H1 (cell line): ENCODE measurements around the gene IL6R. TPM values are rescaled to one million over a fixed set of nuclear protein-coding genes. Genes with fewer than 3 reads are reported as not detected.

Source experiments
- CTCF ChIA-PET: fragments of 300-600 bp; sonication (Branson Sonifier 250); formaldehyde crosslinking; loops from one replicate; lab custom pipeline; 2021; ENCODE audit not compliant: partially characterized antibody; lab: Charles Lee
- POLR2A ChIA-PET: fragments of 300-600 bp; sonication (Branson Sonifier 250); formaldehyde crosslinking; loops from one replicate; lab custom pipeline; 2021; ENCODE audit warnings: inconsistent platforms; ENCODE audit not compliant: partially characterized antibody; lab: Charles Lee
- DNase-seq, 2 experiments: peaks; one replicate each; pipeline versions ENCODE4 v3.0.0 to v3.0.0-alpha.2; 2010 to 2022; ENCODE audit warnings: low spot score in 2 of 2, low read depth in 1 of 2, mixed read lengths in 1 of 2
- FAIRE-seq: peaks from 2 replicates; lab custom pipeline; 2011; peaks lifted over from hg19 to GRCh38; lab: Jason Lieb, UNC
- H2AFZ ChIP-seq: 2 replicates; pipeline ENCODE4 v1.8.1; 2012; ENCODE audit warnings: low read length, inconsistent platforms
- H2AK5ac ChIP-seq: 2 replicates; pipeline ENCODE4 v1.6.1; 2013; ENCODE audit warnings: low read depth, low read length
- H2BK120ac ChIP-seq: replicated peaks from 2 replicates; pipeline ENCODE3; 2013; ENCODE audit warnings: low read depth, low read length, inconsistent platforms
- H2BK12ac ChIP-seq: 2 replicates; pipeline ENCODE4 v1.6.1; 2013; ENCODE audit warnings: low read depth, low read length
- H2BK15ac ChIP-seq: 2 replicates; pipeline ENCODE4 v1.6.1; 2013; ENCODE audit warnings: low read length
- H2BK20ac ChIP-seq: 2 replicates; pipeline ENCODE4 v1.6.1; 2013; ENCODE audit warnings: low read length
- H2BK5ac ChIP-seq: 2 replicates; pipeline ENCODE4 v1.6.1; 2013; ENCODE audit warnings: low read depth, low read length
- H3K14ac ChIP-seq: 2 replicates; pipeline ENCODE4 v1.6.1; 2013; ENCODE audit warnings: inconsistent platforms; ENCODE audit not compliant: insufficient read length
- H3K18ac ChIP-seq: 2 replicates; pipeline ENCODE4 v1.6.1; 2013; ENCODE audit warnings: low read length; ENCODE audit errors: extremely low read depth
- H3K23ac ChIP-seq: 2 replicates; pipeline ENCODE4 v1.6.1; 2013; ENCODE audit warnings: inconsistent platforms; ENCODE audit not compliant: insufficient read length
- H3K23me2 ChIP-seq: 2 replicates; pipeline ENCODE4 v1.6.1; 2013; ENCODE audit warnings: low read depth, low read length
- H3K27ac ChIP-seq: 2 replicates; pipeline ENCODE4 v1.6.1; 2011; ENCODE audit warnings: low read depth, low read length, inconsistent platforms
- H3K27me3 ChIP-seq, 4 experiments: replicated peaks in 1 of 4; 1 replicate in 1 of 4; 2 replicates in 3 of 4; pipeline versions ENCODE4 v1.6.1 to v1.8.1; 2011 to 2013; ENCODE audit warnings: low read length in 3 of 4, mild to moderate bottlenecking in 3 of 4, inconsistent platforms in 2 of 4, mixed read lengths in 2 of 4, moderate library complexity in 1 of 4; ENCODE audit not compliant: control insufficient read depth in 3 of 4, insufficient read depth in 3 of 4; ENCODE audit errors: extremely low read depth in 1 of 4
- H3K36me3 ChIP-seq, 4 experiments: 2 replicates each; pipeline versions ENCODE4 v1.6.1 to v1.8.1; 2011 to 2013; ENCODE audit warnings: mild to moderate bottlenecking in 4 of 4, low read length in 3 of 4, moderate library complexity in 2 of 4, control low read depth in 1 of 4, inconsistent platforms in 1 of 4; ENCODE audit not compliant: insufficient read depth in 4 of 4, control insufficient read depth in 2 of 4
- H3K4ac ChIP-seq: replicated peaks from 2 replicates; pipeline ENCODE3; 2013; ENCODE audit warnings: low read length, low read depth, mixed read lengths, inconsistent platforms; ENCODE audit not compliant: insufficient read length
- H3K4me1 ChIP-seq, 4 experiments: replicated peaks in 1 of 4; 1 replicate in 1 of 4; 2 replicates in 3 of 4; pipeline versions ENCODE4 v1.6.1 to v1.8.1; 2011 to 2013; ENCODE audit warnings: low read length in 3 of 4, inconsistent platforms in 2 of 4, mixed read lengths in 1 of 4; ENCODE audit not compliant: insufficient read depth in 4 of 4, control insufficient read depth in 3 of 4
- H3K4me2 ChIP-seq, 2 experiments: 2 replicates each; pipeline versions ENCODE4 v1.6.1 to v1.8.1; 2011 to 2013; ENCODE audit warnings: low read depth in 2 of 2, low read length in 2 of 2, control low read depth in 1 of 2, inconsistent platforms in 1 of 2, mild to moderate bottlenecking in 1 of 2; ENCODE audit not compliant: insufficient read depth in 1 of 2
- H3K4me3 ChIP-seq, 4 experiments: fragments of 200-600, 300-600 bp in 1 of 4; sonication (generic), shearing (Covaris generic), sonication (Bioruptor Twin) in 1 of 4; 2 replicates each; pipeline versions ENCODE4 v1.5.1 to v1.8.1; 2011 to 2016; ENCODE audit warnings: low read length in 4 of 4, low read depth in 3 of 4, control low read depth in 2 of 4, inconsistent platforms in 2 of 4, mild to moderate bottlenecking in 2 of 4, mixed read lengths in 1 of 4, moderate library complexity in 1 of 4; ENCODE audit not compliant: insufficient read depth in 2 of 4; ENCODE audit errors: extremely low read depth in 1 of 4
- H3K56ac ChIP-seq: replicated peaks from 2 replicates; pipeline ENCODE3; 2013; ENCODE audit warnings: low read depth, mild to moderate bottlenecking, mixed read lengths, low read length, inconsistent platforms; ENCODE audit not compliant: insufficient read length
- H3K79me1 ChIP-seq: 2 replicates; pipeline ENCODE4 v1.6.1; 2013; ENCODE audit warnings: low read depth, low read length, control low read depth
- H3K79me2 ChIP-seq, 2 experiments: 2 replicates each; pipeline versions ENCODE4 v1.6.1 to v1.8.1; 2012 to 2013; ENCODE audit warnings: low read length in 2 of 2, mild to moderate bottlenecking in 2 of 2, inconsistent platforms in 1 of 2; ENCODE audit not compliant: insufficient read depth in 2 of 2, control insufficient read depth in 1 of 2
- H3K9ac ChIP-seq, 4 experiments: replicated peaks in 1 of 4; 1 replicate in 1 of 4; 2 replicates in 3 of 4; pipeline versions ENCODE4 v1.6.1 to v1.8.1; 2011 to 2013; ENCODE audit warnings: low read depth in 3 of 4, low read length in 3 of 4, control low read depth in 2 of 4, mild to moderate bottlenecking in 2 of 4, moderate library complexity in 2 of 4, inconsistent platforms in 1 of 4; ENCODE audit errors: extremely low read depth in 1 of 4
- H3K9me3 ChIP-seq, 2 experiments: 2 replicates each; pipeline versions ENCODE4 v1.6.1 to v1.8.1; 2012 to 2013; ENCODE audit warnings: mild to moderate bottlenecking in 2 of 2, moderate library complexity in 2 of 2, control low read depth in 1 of 2, inconsistent platforms in 1 of 2, low read depth in 1 of 2, low read length in 1 of 2, mixed read lengths in 1 of 2; ENCODE audit not compliant: insufficient read depth in 2 of 2
- H4K20me1 ChIP-seq, 2 experiments: replicated peaks in 1 of 2; 2 replicates each; pipeline versions ENCODE3 to v1.8.1; 2011 to 2013; ENCODE audit warnings: inconsistent platforms in 2 of 2, low read length in 2 of 2, mild to moderate bottlenecking in 1 of 2; ENCODE audit not compliant: insufficient read depth in 2 of 2, control insufficient read depth in 1 of 2
- H4K5ac ChIP-seq: 2 replicates; pipeline ENCODE4 v1.6.1; 2013; ENCODE audit warnings: low read length, low read depth, mixed read lengths, inconsistent platforms; ENCODE audit not compliant: insufficient read length
- H4K8ac ChIP-seq: 2 replicates; pipeline ENCODE4 v1.8.0; 2013; ENCODE audit warnings: mild to moderate bottlenecking, moderate library complexity, low read length, inconsistent platforms; ENCODE audit not compliant: insufficient read depth; ENCODE audit errors: extremely low read depth
- H4K91ac ChIP-seq: replicated peaks from 2 replicates; pipeline ENCODE3; 2013; ENCODE audit warnings: low read length, mixed read lengths, inconsistent platforms; ENCODE audit not compliant: insufficient read length
- ATF2 ChIP-seq: IDR thresholded peaks from 2 replicates; pipeline ENCODE4 v1.6.1; 2012; ENCODE audit warnings: low read length, inconsistent platforms
- ATF3 ChIP-seq: IDR thresholded peaks from 2 replicates; pipeline ENCODE4 v1.6.1; 2011; ENCODE audit warnings: low read depth, mild to moderate bottlenecking, low read length; ENCODE audit not compliant: insufficient read depth
- CHD2 ChIP-seq: IDR thresholded peaks from 2 replicates; pipeline ENCODE4 v1.6.1; 2012; ENCODE audit warnings: low read length, improper control_type of control experiment
- HDAC6 ChIP-seq: IDR thresholded peaks from one replicate; pipeline ENCODE4 v1.7.1; 2012; ENCODE audit warnings: low read depth, mild to moderate bottlenecking, inconsistent platforms, low read length, moderate library complexity
- KDM1A ChIP-seq: fragments of 200-600, 300-600 bp; sonication (generic); IDR thresholded peaks from 2 replicates; pipeline ENCODE4 v1.7.1; 2016; ENCODE audit warnings: mild to moderate bottlenecking, low read length, borderline replicate concordance
- MAFK ChIP-seq: IDR thresholded peaks from 2 replicates; pipeline ENCODE4 v1.6.1; 2012; ENCODE audit warnings: low read depth, mild to moderate bottlenecking, improper control_type of control experiment, low read length
- SP4 ChIP-seq: IDR thresholded peaks from 2 replicates; pipeline ENCODE4 v1.6.1; 2012; ENCODE audit warnings: low read length, inconsistent platforms
- SRF ChIP-seq: IDR thresholded peaks from 2 replicates; pipeline ENCODE4 v1.6.1; 2011; ENCODE audit warnings: mild to moderate bottlenecking, low read depth, low read length, moderate library complexity
- SUZ12 ChIP-seq: fragments of 200-600 bp; sonication (generic); IDR thresholded peaks from 2 replicates; pipeline ENCODE4 v1.6.1; 2012; ENCODE audit warnings: mild to moderate bottlenecking, inconsistent platforms, low read length, moderate library complexity, mixed read lengths
- TAF7 ChIP-seq: optimal IDR thresholded peaks from 2 replicates; pipeline ENCODE3; 2011; ENCODE audit warnings: low read depth, mild to moderate bottlenecking, inconsistent platforms, low read length, moderate library complexity, borderline replicate concordance
- TEAD4 ChIP-seq: IDR thresholded peaks from 2 replicates; pipeline ENCODE4 v1.6.1; 2012; ENCODE audit warnings: low read depth, low read length, inconsistent platforms, mixed read lengths
- WGBS, 2 experiments: shearing (Covaris generic) in 1 of 2; methylation state at CpG; one replicate each; pipeline versions ENCODE4 v1.1.6 to v1.1.7; 2013 to 2015; ENCODE audit warnings: low lambda C conversion rate in 2 of 2, mixed read lengths in 2 of 2, inconsistent platforms in 1 of 2, low coverage in 1 of 2, missing lambda C conversion rate in 1 of 2; ENCODE audit not compliant: insufficient replicate concordance in 2 of 2, insufficient coverage in 1 of 2, insufficient read length in 1 of 2; ENCODE audit errors: extremely low coverage in 1 of 2, missing lambda C conversion rate in 1 of 2; 5-methylcytosine and 5-hydroxymethylcytosine counted together
- polyA plus RNA-seq, 7 experiments: library from polyadenylated mRNA; depleted of rRNA in 3 of 7; stranded (reverse) in 5 of 7; unstranded in 2 of 7; fragments of >200 nt in 5 of 7; fragments of 200-250 nt in 2 of 7; gene quantifications; 1 replicate in 5 of 7; 2 replicates in 1 of 7; 4 replicates in 1 of 7; pipeline versions ENCODE4 v1.2.1 to v1.2.3, GENCODE V29; 2011 to 2013; ENCODE audit warnings: missing spikeins in 2 of 7, mixed read lengths in 2 of 7
- total RNA-seq: library from RNA; stranded (reverse); fragmentation: NEBNext Ultra II Directional; extraction: Animal tissue kit (Norgen Biotek cat#: 25700); gene quantifications from 2 replicates; pipeline ENCODE4 v1.2.1, GENCODE V29; 2021

Gene IL6R
- total and polyA plus RNA-seq, 2 of the 8 experiments (the other 6 are each of a cell fraction or from before 2014, with no cell fraction given) = 2.3 to 3.0 TPM

DNA sequence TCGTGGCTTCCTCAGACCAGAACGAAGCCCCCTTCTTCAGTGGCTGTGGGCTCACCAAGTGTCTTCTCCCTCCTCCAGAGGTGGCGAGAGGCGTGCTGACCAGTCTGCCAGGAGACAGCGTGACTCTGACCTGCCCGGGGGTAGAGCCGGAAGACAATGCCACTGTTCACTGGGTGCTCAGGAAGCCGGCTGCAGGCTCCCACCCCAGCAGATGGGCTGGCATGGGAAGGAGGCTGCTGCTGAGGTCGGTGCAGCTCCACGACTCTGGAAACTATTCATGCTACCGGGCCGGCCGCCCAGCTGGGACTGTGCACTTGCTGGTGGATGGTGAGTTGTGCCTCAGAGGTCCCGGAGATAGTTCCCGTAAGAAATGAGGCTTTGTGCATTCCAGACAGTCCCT, 24.0 kb downstream of the IL6R start:
- Histone ChIP-seq H3K14ac (no peak overlapping the region), H3K27me3 (peaks cover 0 to 2% (median 0%) of the 10 kb centered on the region in 4 experiments; a peak in 1 of 7 replicates), H4K5ac (no peak overlapping the region), H3K23me2 (no peaks in the 10 kb centered on the region), H3K27ac (no peak overlapping the region), H4K8ac (no peak overlapping the region), H4K20me1 (no peaks in the 10 kb centered on the region), H3K79me1 (no peaks in the 10 kb centered on the region), H3K56ac (no peak overlapping the region), H4K91ac (no peak overlapping the region), H3K9ac (no peak overlapping the region), H3K79me2 (no peaks in the 10 kb centered on the region), H3K4me1 (peaks cover 8 to 20% (median 16%) of the 10 kb centered on the region in 4 experiments), H3K9me3 (no peaks in the 10 kb centered on the region), H2BK120ac (no peak overlapping the region), H3K36me3 (no peaks in the 10 kb centered on the region), H3K4me2 (no peak overlapping the region), H3K23ac (no peak overlapping the region), H2AK5ac (no peak overlapping the region), H2AFZ (no peak overlapping the region), H3K4ac (no peak overlapping the region), H2BK20ac (no peak overlapping the region), H2BK12ac (peak overlapping the region; percentile 42; the same call in 1 of the 2 replicates), H3K18ac (no peak overlapping the region), H3K4me3 (no peak overlapping the region), H2BK5ac (no peak overlapping the region; the same call in 1 of the 2 replicates), H2BK15ac (no peak overlapping the region)
- DNase-seq = no peak
- FAIRE-seq = no peak
- 87% methylated on average over 14 of the region's 15 CpGs; no CpG with 5 or more reads in 1 of the 2 experiments for WGBS, 2 experiments
- ChIA-PET POLR2A (no interaction called here), CTCF (interaction anchor here (1.5 to 5.6 kb wide), 2 partner anchors 9 to 13 kb away, joined by 3 to 27 read pairs; no protein-coding TSS in a partner anchor)
- TF ChIP-seq TAF7 = no peak
- no peak for TF ChIP-seq KDM1A
- no peak for TF ChIP-seq TEAD4
- no peak for TF ChIP-seq ATF2
- TF ChIP-seq SRF = no peak
- no peak for TF ChIP-seq SUZ12
- TF ChIP-seq ATF3 = no peak
- TF ChIP-seq HDAC6 = no peak
- no peak for TF ChIP-seq CHD2
- no peak for TF ChIP-seq SP4
- TF ChIP-seq MAFK = no peak
